ENCODE results near the gene CD27. TPM values are rescaled to one million over a fixed set of nuclear protein-coding genes. Genes with fewer than 3 reads are reported as not detected.
A peak's percentile ranks its signal among the peaks of the same experiment; 100 is the strongest.
"Not testable (repeated sequence)": the region's sequence is repeated elsewhere in the genome, so short reads cannot be mapped to it uniquely, and the experiment has no call there.

The CD27 gene
- total and polyA plus RNA-seq, 10 donors, result 49.2 to 193 (median 72.3) TPM

DNA sequence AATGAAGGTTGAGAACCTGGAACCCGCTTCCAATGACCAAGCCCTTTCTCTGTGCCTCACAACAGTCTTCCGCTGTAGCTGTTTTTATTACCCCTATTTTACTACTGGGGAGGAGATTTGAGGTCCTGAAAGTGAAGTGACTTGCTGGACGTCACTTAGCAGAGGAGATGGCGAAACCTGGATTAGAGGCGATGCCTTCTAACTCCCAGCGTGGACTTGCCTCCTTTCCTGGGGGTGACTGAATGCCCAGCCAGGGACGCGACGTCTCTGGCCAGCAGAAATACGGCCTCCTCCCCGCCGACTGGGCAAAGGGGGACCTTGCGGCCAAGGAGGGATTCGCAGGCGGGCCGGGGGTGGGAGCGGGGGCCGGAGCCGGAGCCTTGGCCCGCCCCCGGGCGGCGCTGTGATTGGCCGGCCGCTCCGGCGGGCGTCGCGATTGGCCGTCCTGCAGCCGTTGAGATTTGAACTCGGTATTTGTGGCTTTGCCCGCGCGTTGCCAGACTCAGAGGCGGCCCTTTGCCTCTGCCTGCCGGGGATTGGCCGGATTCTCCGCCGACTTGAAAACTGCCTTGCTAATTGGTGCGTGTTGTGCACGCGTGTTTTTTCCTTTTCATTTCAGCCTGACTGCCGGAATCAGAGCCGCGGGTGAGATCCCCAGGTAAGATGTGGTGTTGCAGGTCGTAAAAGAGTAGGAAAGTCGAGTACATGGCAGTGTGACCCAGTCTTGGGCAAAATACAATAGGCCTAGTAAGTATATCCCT lies 48.9 kb downstream of the CD27 start, which contains the start of gene NCAPD2:
Gene NCAPD2, plus strand, starts transcription at position 606 of the 761 bp plus-strand sequence. CDS start 997 bp downstream, outside the sequence.
- TF ChIP-seq POLR2AphosphoS5 (IDR thresholded peaks at IDR 0.05) (peak in 2 of 3 donors; percentile 18 to 79), POLR2A (IDR thresholded peaks at IDR 0.05) (no peak)
- TF ChIP-seq, protein P1, sequence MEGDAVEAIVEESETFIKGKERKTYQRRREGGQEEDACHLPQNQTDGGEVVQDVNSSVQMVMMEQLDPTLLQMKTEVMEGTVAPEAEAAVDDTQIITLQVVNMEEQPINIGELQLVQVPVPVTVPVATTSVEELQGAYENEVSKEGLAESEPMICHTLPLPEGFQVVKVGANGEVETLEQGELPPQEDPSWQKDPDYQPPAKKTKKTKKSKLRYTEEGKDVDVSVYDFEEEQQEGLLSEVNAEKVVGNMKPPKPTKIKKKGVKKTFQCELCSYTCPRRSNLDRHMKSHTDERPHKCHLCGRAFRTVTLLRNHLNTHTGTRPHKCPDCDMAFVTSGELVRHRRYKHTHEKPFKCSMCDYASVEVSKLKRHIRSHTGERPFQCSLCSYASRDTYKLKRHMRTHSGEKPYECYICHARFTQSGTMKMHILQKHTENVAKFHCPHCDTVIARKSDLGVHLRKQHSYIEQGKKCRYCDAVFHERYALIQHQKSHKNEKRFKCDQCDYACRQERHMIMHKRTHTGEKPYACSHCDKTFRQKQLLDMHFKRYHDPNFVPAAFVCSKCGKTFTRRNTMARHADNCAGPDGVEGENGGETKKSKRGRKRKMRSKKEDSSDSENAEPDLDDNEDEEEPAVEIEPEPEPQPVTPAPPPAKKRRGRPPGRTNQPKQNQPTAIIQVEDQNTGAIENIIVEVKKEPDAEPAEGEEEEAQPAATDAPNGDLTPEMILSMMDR (IDR thresholded peaks at IDR 0.05 in 8 of 11, conservative IDR thresholded peaks at IDR 0.05 in 3 of 11), result peak in 10 of 11 experiments; percentile 42 to 84 (median 72)
- intact Hi-C loops (cut with DNase I; ENCODE audit: low total_unique reads), result no loop called here
- Histone ChIP-seq H3K4me1 (peaks cover 21 to 54% (median 31%) of the 10 kb centered on the region in 6 donors), H3K36me3 (peaks cover 0 to 54% (median 19%) of the 10 kb centered on the region in 6 donors), H3K27me3 (replicated peaks in 1 of 7) (no peaks in the 10 kb centered on the region), H3K27ac (peak within 1 kb of the TSS; percentile 97 to 99 (median 98)), H3K9me3 (no peaks in the 10 kb centered on the region), H3K4me3 (peak within 1 kb of the TSS; percentile 60 to 81 (median 78))
- WGBS, 5 donors, result 0 to 1% (median 0%) methylated on average over 20 to 49 of the region's 49 CpGs
- peak; percentile 98 for DNase-seq

GRCh38 chr12:6494258-6494743 lies 49.5 kb downstream of the CD27 start:
- TF ChIP-seq POLR2AphosphoS5 (IDR thresholded peaks at IDR 0.05), result no peak
- no peak for TF ChIP-seq POLR2A (IDR thresholded peaks at IDR 0.05)
- TF ChIP-seq, protein P1 (IDR thresholded peaks at IDR 0.05 in 8 of 11, conservative IDR thresholded peaks at IDR 0.05 in 3 of 11), result peak in 1 of 11 experiments; percentile 6
- H3K36me3 ChIP-seq, result peaks cover 0 to 60% (median 25%) of the 10 kb centered on the region in 6 donors
- peak overlapping the region; percentile 60 to 81 (median 78) for H3K4me3 ChIP-seq
- 0 to 1% (median 1%) methylated on average over 14 of the region's 14 CpGs for WGBS, 5 donors
- intact Hi-C loops (cut with DNase I; ENCODE audit: low total_unique reads), result no loop called here
- DNase-seq, result no peak
- H3K4me1 ChIP-seq, result peaks cover 21 to 54% (median 31%) of the 10 kb centered on the region in 6 donors
- no peaks in the 10 kb centered on the region for H3K27me3 ChIP-seq (replicated peaks in 1 of 7)
- H3K9me3 ChIP-seq, result no peaks in the 10 kb centered on the region
- peak overlapping the region; percentile 97 to 99 (median 98) for H3K27ac ChIP-seq

- Histone ChIP-seq H3K27ac (peak overlapping the region in 7 of 8 donors; percentile 97 to 99 (median 98)), H3K4me3 (peak overlapping the region in 7 of 8 donors; percentile 60 to 81 (median 78)), H3K9me3 (no peaks in the 10 kb centered on the region), H3K4me1 (peaks cover 21 to 54% (median 31%) of the 10 kb centered on the region in 6 donors), H3K27me3 (replicated peaks in 1 of 7) (no peaks in the 10 kb centered on the region), H3K36me3 (peaks cover 0 to 67% (median 30%) of the 10 kb centered on the region in 6 donors)
- no peak for TF ChIP-seq POLR2A (IDR thresholded peaks at IDR 0.05)
- 61 to 81% (median 64%) methylated on average over 1 of the region's 1 CpG for WGBS, 5 donors
- intact Hi-C loops (cut with DNase I; ENCODE audit: low total_unique reads), result no loop called here
- no peak for DNase-seq
Observed at GRCh38 chr12:6494968-6495367, 50.2 kb downstream of the CD27 start.

- intact Hi-C loops (cut with DNase I; ENCODE audit: low total_unique reads); H3K4me3 ChIP-seq; DNase-seq; H3K27ac ChIP-seq; H3K27me3 ChIP-seq (replicated peaks in 1 of 7); H3K9me3 ChIP-seq: not testable (repeated sequence)
- Histone ChIP-seq H3K4me1 (peaks cover 19 to 44% (median 25%) of the 10 kb centered on the region in 6 donors), H3K36me3 (peaks cover 0 to 65% (median 26%) of the 10 kb centered on the region in 6 donors)
- WGBS, 5 donors, result 73 to 89% (median 81%) methylated on average over 3 of the region's 3 CpGs
Observed at GRCh38 chr12:6497291-6497690, 52.5 kb downstream of the CD27 start.

DNA sequence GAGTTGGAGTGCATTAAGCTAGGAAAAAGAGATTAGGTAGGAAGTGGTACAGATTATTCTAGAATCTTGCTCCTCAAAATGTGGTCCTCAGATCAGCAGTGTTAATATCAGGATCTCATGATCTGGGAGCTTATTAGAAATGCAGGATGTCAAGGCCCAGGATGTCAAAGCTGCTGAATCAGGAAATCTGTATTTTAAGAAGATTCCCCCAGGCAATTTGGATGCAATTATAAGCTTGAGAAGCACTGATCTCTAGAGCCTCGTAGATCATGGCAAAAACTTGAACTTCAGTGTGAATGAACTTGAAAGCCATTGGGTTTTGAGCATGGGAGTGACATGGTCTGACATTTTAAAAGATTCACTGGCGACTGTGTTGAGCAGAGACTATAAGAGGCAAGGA lies 55.7 kb downstream of the CD27 start:
- DNase-seq, result no peak
- intact Hi-C loops (cut with DNase I; ENCODE audit: low total_unique reads), result no loop called here
- Histone ChIP-seq H3K27ac (no peak overlapping the region), H3K27me3 (replicated peaks in 1 of 7) (no peaks in the 10 kb centered on the region), H3K4me1 (peaks cover 2 to 21% (median 5%) of the 10 kb centered on the region in 6 donors), H3K9me3 (no peaks in the 10 kb centered on the region), H3K36me3 (peaks cover 0 to 94% (median 34%) of the 10 kb centered on the region in 6 donors), H3K4me3 (no peak overlapping the region)
- WGBS, 5 donors, result 93 to 100% (median 94%) methylated on average over 2 of the region's 2 CpGs
- TF ChIP-seq POLR2A (IDR thresholded peaks at IDR 0.05), result no peak
- TF ChIP-seq, protein P1 (IDR thresholded peaks at IDR 0.05 in 8 of 11, conservative IDR thresholded peaks at IDR 0.05 in 3 of 11), result no peak
- TF ChIP-seq POLR2AphosphoS5 (IDR thresholded peaks at IDR 0.05), result no peak

All from spleen (tissue), 11 donors.